ENCODE results near the gene KANK2.
A peak's percentile ranks its signal among the peaks of the same experiment; 100 is the strongest.

Gene KANK2

GRCh38 chr19:11242864-11243797, 45.8 kb upstream of the KANK2 start:
- TF ChIP-seq FOXP2 (optimal IDR thresholded peaks at IDR 0.05; ENCODE audit: borderline replicate concordance, extremely low read depth, extremely low read length, insufficient read depth) (peak; percentile 22), SIN3A (IDR thresholded peaks at IDR 0.05; ENCODE audit: borderline replicate concordance, insufficient read depth, low read length) (no peak), POLR2AphosphoS5 (IDR thresholded peaks at IDR 0.05; ENCODE audit: low read depth, low read length) (0 out of 2 replicates have a peak, but pooled peaks have one; percentile 20), TAF1 (IDR thresholded peaks at IDR 0.05; ENCODE audit: borderline replicate concordance, insufficient read depth, low read length) (no peak), REST (IDR thresholded peaks at IDR 0.05; ENCODE audit: insufficient read depth in 1 of 2, low read depth in 2 of 2, low read length in 2 of 2) (no peak)

GRCh38 chr19:11242025-11242424, 44.7 kb upstream of the KANK2 start:
- TF ChIP-seq POLR2AphosphoS5 (IDR thresholded peaks at IDR 0.05; ENCODE audit: low read depth, low read length) (no peak), REST (IDR thresholded peaks at IDR 0.05; ENCODE audit: insufficient read depth in 1 of 2, low read depth in 2 of 2, low read length in 2 of 2) (no peak), SIN3A (IDR thresholded peaks at IDR 0.05; ENCODE audit: borderline replicate concordance, insufficient read depth, low read length) (no peak), TAF1 (IDR thresholded peaks at IDR 0.05; ENCODE audit: borderline replicate concordance, insufficient read depth, low read length) (no peak), FOXP2 (optimal IDR thresholded peaks at IDR 0.05; ENCODE audit: borderline replicate concordance, extremely low read depth, extremely low read length, insufficient read depth) (no peak)

- TF ChIP-seq POLR2AphosphoS5 (IDR thresholded peaks at IDR 0.05; ENCODE audit: low read depth, low read length) (no peak), TAF1 (IDR thresholded peaks at IDR 0.05; ENCODE audit: borderline replicate concordance, insufficient read depth, low read length) (no peak), FOXP2 (optimal IDR thresholded peaks at IDR 0.05; ENCODE audit: borderline replicate concordance, extremely low read depth, extremely low read length, insufficient read depth) (no peak), SIN3A (IDR thresholded peaks at IDR 0.05; ENCODE audit: borderline replicate concordance, insufficient read depth, low read length) (no peak), REST (IDR thresholded peaks at IDR 0.05; ENCODE audit: insufficient read depth in 1 of 2, low read depth in 2 of 2, low read length in 2 of 2) (no peak)
Observed at GRCh38 chr19:11240008-11240444, 42.7 kb upstream of the KANK2 start.

GRCh38 chr19:11239377-11240000, 42.1 kb upstream of the KANK2 start, which contains the start of gene ANGPTL8:
Gene ANGPTL8 (plus strand): TSS chr19:11239619. CDS start chr19:11239638, 19 bp downstream.
- TF ChIP-seq POLR2AphosphoS5 (IDR thresholded peaks at IDR 0.05; ENCODE audit: low read depth, low read length) = no peak
- no peak for TF ChIP-seq SIN3A (IDR thresholded peaks at IDR 0.05; ENCODE audit: borderline replicate concordance, insufficient read depth, low read length)
- TF ChIP-seq FOXP2 (optimal IDR thresholded peaks at IDR 0.05; ENCODE audit: borderline replicate concordance, extremely low read depth, extremely low read length, insufficient read depth) = no peak
- no peak for TF ChIP-seq TAF1 (IDR thresholded peaks at IDR 0.05; ENCODE audit: borderline replicate concordance, insufficient read depth, low read length)
- no peak for TF ChIP-seq REST (IDR thresholded peaks at IDR 0.05; ENCODE audit: insufficient read depth in 1 of 2, low read depth in 2 of 2, low read length in 2 of 2)
